Amygdala (tissue), 56 donors: ENCODE data around the gene CPED1.
"Not testable (repeated sequence)": the region's sequence is repeated elsewhere in the genome, so short reads cannot be mapped to it uniquely, and the experiment has no call there.

Source experiments
- DNase-seq, 56 donors: peaks; one replicate each; lab custom pipeline; 2025; lab: John Stamatoyannopoulos, UW

CPED1 gene

GRCh38 chr7:121300685-121301420 lies 312.3 kb downstream of the CPED1 start:
- no peak for DNase-seq

GRCh38 chr7:121301446-121302213 lies 313.1 kb downstream of the CPED1 start:
- DNase-seq, result no peak

- no peak for DNase-seq
Observed at GRCh38 chr7:121302214-121302745, 313.8 kb downstream of the CPED1 start.

- no peak for DNase-seq
Observed at GRCh38 chr7:121303422-121304101, 315.1 kb downstream of the CPED1 start.

GRCh38 chr7:121304102-121304658 lies 315.7 kb downstream of the CPED1 start:
- DNase-seq, result no peak

- no peak for DNase-seq
Observed at GRCh38 chr7:121305109-121305508, 316.6 kb downstream of the CPED1 start.

GRCh38 chr7:121306565-121306964 lies 318.1 kb downstream of the CPED1 start:
- DNase-seq, result no peak

GRCh38 chr7:121307021-121307574 lies 318.6 kb downstream of the CPED1 start:
- no peak for DNase-seq

- DNase-seq, result no peak
Observed at GRCh38 chr7:121313220-121313792, 324.8 kb downstream of the CPED1 start.

GRCh38 chr7:121313793-121314676 lies 325.5 kb downstream of the CPED1 start:
- no peak for DNase-seq

- DNase-seq, result not testable (repeated sequence)
Observed at GRCh38 chr7:121315170-121315569, 326.7 kb downstream of the CPED1 start.

GRCh38 chr7:121322460-121322859 lies 333.9 kb downstream of the CPED1 start:
- DNase-seq, result no peak

GRCh38 chr7:121323515-121324302 lies 335.2 kb downstream of the CPED1 start:
- no peak for DNase-seq

GRCh38 chr7:121327671-121328070 lies 339.2 kb downstream of the CPED1 start:
- no peak for DNase-seq

GRCh38 chr7:121328508-121329190 lies 340.1 kb downstream of the CPED1 start, which contains the start of gene WNT16:
WNT16 (plus strand) TSS chr7:121329000; CDS start chr7:121329293, 293 bp downstream.
- DNase-seq, result peak in 11 of 56 donors; percentile 1 to 42 (median 12)

- DNase-seq, result peak in 4 of 56 donors; percentile 1 to 3 (median 2)
Observed at GRCh38 chr7:121329191-121330052, 340.9 kb downstream of the CPED1 start.
